ENCODE measurements around the gene MICAL2. TPM values are rescaled to one million over a fixed set of nuclear protein-coding genes. Genes with fewer than 3 reads are reported as not detected.

MICAL2 gene
- total RNA-seq, 1 donor from 2014 or later, result 0.27 TPM

DNA sequence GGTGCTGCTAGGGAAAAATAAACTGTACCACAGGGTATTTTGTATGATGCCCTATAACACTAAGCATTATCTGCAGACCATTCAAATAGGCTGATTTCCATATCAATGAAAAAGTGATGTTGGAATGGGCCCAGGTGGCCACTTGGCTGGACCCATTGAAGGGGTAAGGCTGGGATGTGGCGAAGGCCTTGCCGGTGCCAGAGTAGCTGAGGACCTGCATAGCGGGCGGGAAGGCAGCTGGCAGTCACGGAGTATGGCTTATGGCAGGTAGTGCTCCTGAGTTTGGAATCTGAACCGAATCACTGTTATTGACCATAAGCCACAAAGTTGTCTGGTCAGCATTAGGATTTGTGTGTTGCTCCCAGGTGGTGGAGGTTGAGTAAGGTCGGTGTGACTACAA lies 131.0 kb downstream of the MICAL2 start:
- Mint-ChIP-seq H3K4me3 (no peak overlapping the region), H3K4me1 (peaks cover 3% of the 10 kb centered on the region), H3K9me3 (no peaks in the 10 kb centered on the region), H3K36me3 (ENCODE audit: low read depth) (no peaks in the 10 kb centered on the region), H3K27me3 (peaks cover 4% of the 10 kb centered on the region), H3K27ac (no peak overlapping the region)
- TF ChIP-seq, protein P1, sequence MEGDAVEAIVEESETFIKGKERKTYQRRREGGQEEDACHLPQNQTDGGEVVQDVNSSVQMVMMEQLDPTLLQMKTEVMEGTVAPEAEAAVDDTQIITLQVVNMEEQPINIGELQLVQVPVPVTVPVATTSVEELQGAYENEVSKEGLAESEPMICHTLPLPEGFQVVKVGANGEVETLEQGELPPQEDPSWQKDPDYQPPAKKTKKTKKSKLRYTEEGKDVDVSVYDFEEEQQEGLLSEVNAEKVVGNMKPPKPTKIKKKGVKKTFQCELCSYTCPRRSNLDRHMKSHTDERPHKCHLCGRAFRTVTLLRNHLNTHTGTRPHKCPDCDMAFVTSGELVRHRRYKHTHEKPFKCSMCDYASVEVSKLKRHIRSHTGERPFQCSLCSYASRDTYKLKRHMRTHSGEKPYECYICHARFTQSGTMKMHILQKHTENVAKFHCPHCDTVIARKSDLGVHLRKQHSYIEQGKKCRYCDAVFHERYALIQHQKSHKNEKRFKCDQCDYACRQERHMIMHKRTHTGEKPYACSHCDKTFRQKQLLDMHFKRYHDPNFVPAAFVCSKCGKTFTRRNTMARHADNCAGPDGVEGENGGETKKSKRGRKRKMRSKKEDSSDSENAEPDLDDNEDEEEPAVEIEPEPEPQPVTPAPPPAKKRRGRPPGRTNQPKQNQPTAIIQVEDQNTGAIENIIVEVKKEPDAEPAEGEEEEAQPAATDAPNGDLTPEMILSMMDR (IDR thresholded peaks at IDR 0.05), result no peak
- ATAC-seq (ENCODE audit: low read depth), result no peak
- POLR2A ChIA-PET, result no interaction called here
- DNase-seq, result no peak
- CTCF ChIA-PET, result no interaction called here
- intact Hi-C loops (cut with micrococcal nuclease), result no loop called here

DNA sequence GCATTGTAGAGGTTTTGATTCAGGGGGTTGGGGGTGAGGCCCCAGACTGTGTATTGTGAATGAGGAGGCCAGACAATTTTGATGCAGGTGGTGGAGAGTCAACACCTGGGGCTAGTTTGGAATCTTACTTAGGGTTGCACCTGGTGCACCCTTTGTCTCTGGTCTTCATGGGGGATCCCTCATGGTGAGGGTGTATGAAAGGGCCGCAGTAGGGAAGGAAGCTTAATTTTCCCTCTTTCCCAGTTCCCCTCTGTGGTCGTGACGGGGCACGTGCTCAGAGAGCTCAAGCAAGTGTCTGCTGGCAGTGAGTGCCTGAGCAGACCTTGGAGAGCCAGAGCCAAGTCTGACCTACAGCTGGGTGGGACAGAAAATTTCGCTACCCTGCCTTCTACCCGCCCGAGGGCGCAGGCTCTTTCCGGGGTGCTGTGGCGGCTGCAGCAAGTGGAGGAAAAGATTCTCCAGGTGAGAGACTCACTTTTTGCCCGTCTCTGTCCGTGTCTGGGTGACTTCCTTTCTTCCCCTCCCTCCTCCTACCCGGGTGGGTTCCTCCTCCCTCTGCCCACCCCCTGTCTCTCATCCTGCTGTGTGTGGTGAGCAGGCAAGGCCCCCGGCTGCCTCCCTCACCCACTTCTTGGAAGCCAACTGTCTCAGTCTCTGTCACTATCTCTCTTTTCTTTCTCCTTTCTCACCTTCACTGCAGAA lies 131.7 kb downstream of the MICAL2 start:
- no peak overlapping the region for H3K27ac Mint-ChIP-seq
- TF ChIP-seq, protein P1 (IDR thresholded peaks at IDR 0.05), result no peak
- POLR2A ChIA-PET, result no interaction called here
- H3K36me3 Mint-ChIP-seq (ENCODE audit: low read depth), result no peaks in the 10 kb centered on the region
- H3K27me3 Mint-ChIP-seq, result peaks cover 2% of the 10 kb centered on the region
- intact Hi-C loops (cut with micrococcal nuclease), result no loop called here
- H3K9me3 Mint-ChIP-seq, result no peaks in the 10 kb centered on the region
- ATAC-seq (ENCODE audit: low read depth) (no peak), DNase-seq (no peak)
- H3K4me1 Mint-ChIP-seq, result no peaks in the 10 kb centered on the region
- H3K4me3 Mint-ChIP-seq, result no peak overlapping the region
- CTCF ChIA-PET, result no interaction called here

DNA sequence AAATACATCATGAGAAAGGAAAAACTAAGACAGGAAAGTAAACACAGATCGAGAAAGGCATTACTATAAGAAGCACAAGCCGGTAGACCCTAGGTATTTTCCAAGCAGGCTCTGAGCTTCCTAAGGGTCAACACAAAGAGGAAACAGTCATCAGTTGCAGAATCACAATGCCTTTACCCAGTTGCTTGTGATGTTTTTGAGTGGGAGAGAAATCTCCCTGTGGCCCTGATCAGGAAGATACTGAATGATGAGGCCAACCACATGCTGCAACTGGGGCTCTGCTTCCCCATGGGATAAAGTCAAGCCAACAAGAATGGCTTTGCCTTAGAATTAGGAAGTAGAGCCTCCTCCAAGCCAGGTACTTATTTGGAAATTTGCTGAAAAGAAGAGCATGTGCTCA lies 132.6 kb downstream of the MICAL2 start:
- DNase-seq (no peak), ATAC-seq (ENCODE audit: low read depth) (no peak)
- H3K36me3 Mint-ChIP-seq (ENCODE audit: low read depth), result no peaks in the 10 kb centered on the region
- H3K4me3 Mint-ChIP-seq, result no peak overlapping the region
- H3K27ac Mint-ChIP-seq, result no peak overlapping the region
- ChIA-PET POLR2A (no interaction called here), CTCF (no interaction called here)
- H3K27me3 Mint-ChIP-seq, result peaks cover 2% of the 10 kb centered on the region
- TF ChIP-seq, protein P1 (IDR thresholded peaks at IDR 0.05), result no peak
- no peaks in the 10 kb centered on the region for H3K9me3 Mint-ChIP-seq
- intact Hi-C loops (cut with micrococcal nuclease), result no loop called here
- no peaks in the 10 kb centered on the region for H3K4me1 Mint-ChIP-seq

DNA sequence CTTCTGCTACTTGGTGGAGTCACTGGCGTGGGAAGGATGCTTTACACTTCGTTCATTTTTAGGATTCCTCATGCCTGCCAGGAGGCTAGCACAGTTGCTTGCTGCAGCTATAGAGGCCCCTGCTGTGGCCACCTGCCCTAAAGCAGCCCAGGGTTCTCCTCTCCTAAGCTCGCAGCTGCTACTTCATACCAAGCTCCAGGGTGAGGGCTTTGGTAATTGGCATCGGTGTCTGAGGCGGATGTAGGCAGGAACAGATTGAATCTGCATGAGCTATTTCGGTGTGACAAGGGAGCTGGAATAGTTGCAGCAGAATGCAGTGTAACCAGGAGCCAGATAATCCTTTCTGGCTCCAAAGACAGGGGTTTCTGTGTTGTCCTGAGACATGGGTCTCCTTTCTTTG lies 133.1 kb downstream of the MICAL2 start:
- ChIA-PET CTCF (no interaction called here), POLR2A (no interaction called here)
- ATAC-seq (ENCODE audit: low read depth), result no peak
- TF ChIP-seq, protein P1 (IDR thresholded peaks at IDR 0.05), result no peak
- H3K9me3 Mint-ChIP-seq, result no peaks in the 10 kb centered on the region
- peaks cover 2% of the 10 kb centered on the region for H3K27me3 Mint-ChIP-seq
- intact Hi-C loops (cut with micrococcal nuclease), result no loop called here
- H3K27ac Mint-ChIP-seq, result no peak overlapping the region
- H3K4me3 Mint-ChIP-seq, result no peak overlapping the region
- H3K4me1 Mint-ChIP-seq, result no peaks in the 10 kb centered on the region
- no peak for DNase-seq
- no peaks in the 10 kb centered on the region for H3K36me3 Mint-ChIP-seq (ENCODE audit: low read depth)

DNA sequence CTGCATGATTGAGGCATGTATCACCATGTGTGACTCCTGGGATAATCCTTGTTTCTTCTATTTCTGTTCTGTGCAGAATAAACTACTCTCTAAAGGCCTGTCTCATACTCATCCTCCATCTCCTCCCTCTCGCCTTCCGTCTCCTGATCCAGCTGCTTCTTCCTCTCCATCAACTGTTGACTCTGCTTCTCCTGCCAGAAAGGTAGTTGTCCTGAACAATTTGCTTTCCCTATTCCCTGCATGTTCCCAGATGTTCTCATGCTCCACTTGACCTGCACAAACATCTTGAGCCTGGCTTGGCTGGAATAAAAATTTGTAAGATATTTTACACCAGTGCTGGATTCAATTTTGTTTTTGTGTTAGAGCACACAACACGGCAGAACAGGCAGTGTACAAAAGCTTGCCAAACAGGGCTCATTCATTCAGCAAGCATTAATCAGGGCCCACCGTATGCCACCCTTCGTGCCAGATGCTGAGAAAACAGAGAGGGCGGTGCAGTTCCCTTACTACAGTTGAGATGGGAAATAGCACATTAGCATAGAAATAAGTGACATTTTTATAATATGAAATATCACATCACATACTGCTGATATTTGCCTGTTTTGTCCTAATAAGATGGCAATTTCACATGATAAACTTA lies 133.6 kb downstream of the MICAL2 start:
- no peak for DNase-seq
- TF ChIP-seq, protein P1 (IDR thresholded peaks at IDR 0.05), result no peak
- no peaks in the 10 kb centered on the region for H3K36me3 Mint-ChIP-seq (ENCODE audit: low read depth)
- CTCF ChIA-PET, result no interaction called here
- no peak overlapping the region for H3K4me3 Mint-ChIP-seq
- POLR2A ChIA-PET, result no interaction called here
- no peaks in the 10 kb centered on the region for H3K4me1 Mint-ChIP-seq
- peaks cover 2% of the 10 kb centered on the region for H3K27me3 Mint-ChIP-seq
- no peaks in the 10 kb centered on the region for H3K9me3 Mint-ChIP-seq
- H3K27ac Mint-ChIP-seq, result no peak overlapping the region
- intact Hi-C loops (cut with micrococcal nuclease), result no loop called here
- ATAC-seq (ENCODE audit: low read depth), result no peak

Measured in activated B cell treated with CpG ODN at 0.5 μM for 24 hours (primary cell).